Measurements from ENCODE around the gene PLCB1. TPM values are rescaled to one million over a fixed set of nuclear protein-coding genes. Genes with fewer than 3 reads are reported as not detected.
A peak's percentile ranks its signal among the peaks of the same experiment; 100 is the strongest.

PLCB1 gene
- total RNA-seq, 4 donors from 2014 or later: 7.2 to 28.1 (median 9.6) TPM

GRCh38 chr20:8299921-8300320 is 167.9 kb downstream of the PLCB1 start:
- H3K4me3 ChIP-seq: no peak overlapping the region
- H3K4me1 ChIP-seq: no peaks in the 10 kb centered on the region
- H3K9me3 ChIP-seq: no peaks in the 10 kb centered on the region
- TF ChIP-seq POLR2A (IDR thresholded peaks at IDR 0.05): no peak
- TF ChIP-seq, protein P1, sequence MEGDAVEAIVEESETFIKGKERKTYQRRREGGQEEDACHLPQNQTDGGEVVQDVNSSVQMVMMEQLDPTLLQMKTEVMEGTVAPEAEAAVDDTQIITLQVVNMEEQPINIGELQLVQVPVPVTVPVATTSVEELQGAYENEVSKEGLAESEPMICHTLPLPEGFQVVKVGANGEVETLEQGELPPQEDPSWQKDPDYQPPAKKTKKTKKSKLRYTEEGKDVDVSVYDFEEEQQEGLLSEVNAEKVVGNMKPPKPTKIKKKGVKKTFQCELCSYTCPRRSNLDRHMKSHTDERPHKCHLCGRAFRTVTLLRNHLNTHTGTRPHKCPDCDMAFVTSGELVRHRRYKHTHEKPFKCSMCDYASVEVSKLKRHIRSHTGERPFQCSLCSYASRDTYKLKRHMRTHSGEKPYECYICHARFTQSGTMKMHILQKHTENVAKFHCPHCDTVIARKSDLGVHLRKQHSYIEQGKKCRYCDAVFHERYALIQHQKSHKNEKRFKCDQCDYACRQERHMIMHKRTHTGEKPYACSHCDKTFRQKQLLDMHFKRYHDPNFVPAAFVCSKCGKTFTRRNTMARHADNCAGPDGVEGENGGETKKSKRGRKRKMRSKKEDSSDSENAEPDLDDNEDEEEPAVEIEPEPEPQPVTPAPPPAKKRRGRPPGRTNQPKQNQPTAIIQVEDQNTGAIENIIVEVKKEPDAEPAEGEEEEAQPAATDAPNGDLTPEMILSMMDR (IDR thresholded peaks at IDR 0.05): no peak
- no peak overlapping the region for H3K27ac ChIP-seq
- no peaks in the 10 kb centered on the region for H3K36me3 ChIP-seq
- H3K27me3 ChIP-seq: no peaks in the 10 kb centered on the region
- DNase-seq: no peak

- H3K27ac ChIP-seq: no peak overlapping the region
- H3K4me1 ChIP-seq: no peaks in the 10 kb centered on the region
- no peaks in the 10 kb centered on the region for H3K36me3 ChIP-seq
- TF ChIP-seq, protein P1 (IDR thresholded peaks at IDR 0.05): no peak
- TF ChIP-seq POLR2A (IDR thresholded peaks at IDR 0.05): no peak
- no peaks in the 10 kb centered on the region for H3K27me3 ChIP-seq
- H3K4me3 ChIP-seq: no peak overlapping the region
- H3K9me3 ChIP-seq: no peaks in the 10 kb centered on the region
- no peak for DNase-seq
Observed at GRCh38 chr20:8301655-8302054, 169.6 kb downstream of the PLCB1 start.

DNA sequence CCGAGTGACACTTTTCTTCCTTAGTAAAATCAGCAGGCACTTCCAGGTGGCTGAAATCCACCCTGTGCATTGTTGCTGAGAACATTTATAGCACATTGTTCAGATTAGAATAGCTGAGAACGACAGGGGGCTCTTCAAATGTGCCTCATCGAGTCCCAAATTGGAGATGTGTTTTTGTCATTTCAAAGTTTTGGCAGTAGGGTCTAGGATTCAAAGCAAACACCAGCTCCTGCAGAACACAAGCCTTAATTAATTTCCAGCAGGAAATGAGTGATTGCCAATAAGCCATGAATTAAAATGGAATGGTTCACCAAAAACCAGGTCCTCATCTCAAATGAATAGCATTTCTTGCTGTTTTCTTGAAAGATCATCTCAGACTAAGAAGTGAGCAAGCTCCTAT is 171.6 kb downstream of the PLCB1 start:
- Histone ChIP-seq H3K9me3 (no peaks in the 10 kb centered on the region), H3K27ac (no peak overlapping the region), H3K27me3 (no peaks in the 10 kb centered on the region), H3K4me3 (no peak overlapping the region), H3K36me3 (no peaks in the 10 kb centered on the region), H3K4me1 (no peaks in the 10 kb centered on the region)
- TF ChIP-seq POLR2A (IDR thresholded peaks at IDR 0.05): no peak
- TF ChIP-seq, protein P1 (IDR thresholded peaks at IDR 0.05): no peak
- DNase-seq: no peak

DNA sequence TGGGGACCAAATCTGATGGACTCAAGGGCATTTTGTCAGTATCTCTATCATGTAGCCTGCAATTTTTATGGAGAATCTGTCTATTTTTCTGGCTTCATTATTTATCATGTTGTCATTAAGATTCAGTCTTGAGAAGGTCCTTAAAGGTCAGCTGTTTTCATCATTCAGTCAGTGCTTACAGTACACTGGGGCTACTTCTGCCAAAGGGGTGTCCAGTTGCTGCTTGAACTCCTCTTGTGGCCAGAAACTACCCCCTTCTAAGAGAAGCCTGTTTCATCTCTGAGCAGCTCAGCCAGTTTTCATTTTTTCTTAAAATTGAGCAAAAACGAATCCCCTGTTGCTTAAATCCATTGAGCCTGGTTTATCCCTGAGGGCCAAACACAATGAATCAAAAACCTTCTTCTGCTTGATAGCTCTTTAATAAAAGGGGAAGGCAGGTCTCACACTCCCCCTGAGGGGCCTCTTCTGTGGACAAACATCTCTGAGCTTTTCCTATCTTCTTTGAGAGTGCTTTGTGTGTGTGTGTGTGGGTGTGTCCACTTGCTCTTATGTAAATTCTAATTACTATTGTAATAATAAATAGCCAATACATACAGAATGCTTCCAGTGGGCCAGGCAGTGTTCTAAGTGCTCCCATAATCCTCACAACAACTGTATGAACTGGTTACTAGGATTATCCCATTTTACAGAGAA is 172.2 kb downstream of the PLCB1 start:
- no peak overlapping the region for H3K4me3 ChIP-seq

DNA sequence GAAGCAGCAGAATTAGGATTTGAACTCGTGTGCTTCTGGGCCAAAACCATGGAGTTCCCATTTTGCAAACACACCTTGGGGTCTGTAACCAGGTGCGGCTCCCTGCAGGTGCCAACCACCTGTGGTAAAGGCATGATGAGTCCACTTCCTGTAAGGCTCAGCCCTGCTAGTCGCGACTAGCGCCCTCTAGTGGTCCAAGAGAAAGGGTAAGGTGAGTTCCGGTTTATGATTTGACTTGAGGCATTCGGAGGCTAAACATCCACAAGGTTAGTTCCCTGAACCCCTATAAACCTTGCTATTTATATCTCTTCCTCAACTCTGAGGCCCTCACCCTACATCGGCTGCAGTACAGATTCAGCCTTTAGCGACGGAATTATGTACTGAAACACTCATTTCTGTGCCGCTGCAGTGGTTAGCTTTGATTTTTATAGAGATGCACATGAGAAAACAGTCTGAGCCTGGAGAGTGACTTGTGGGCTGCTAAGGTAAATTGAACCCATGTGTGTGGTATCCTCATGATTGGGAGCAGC is 173.4 kb downstream of the PLCB1 start:
- Histone ChIP-seq H3K4me3 (no peak overlapping the region), H3K27ac (no peak overlapping the region), H3K36me3 (no peaks in the 10 kb centered on the region), H3K9me3 (no peaks in the 10 kb centered on the region), H3K4me1 (no peaks in the 10 kb centered on the region), H3K27me3 (no peaks in the 10 kb centered on the region)
- peak; percentile 37 to 82 (median 48) for DNase-seq
- TF ChIP-seq POLR2A (IDR thresholded peaks at IDR 0.05): no peak
- TF ChIP-seq, protein P1 (IDR thresholded peaks at IDR 0.05): peak in 4 of 6 experiments; percentile 48 to 61 (median 50)

More for the DNA sequence above, 172.2 kb downstream of the PLCB1 start:
- TF ChIP-seq POLR2A (IDR thresholded peaks at IDR 0.05): no peak
- TF ChIP-seq, protein P1 (IDR thresholded peaks at IDR 0.05): no peak
- H3K36me3 ChIP-seq: no peaks in the 10 kb centered on the region
- no peaks in the 10 kb centered on the region for H3K9me3 ChIP-seq
- no peak overlapping the region for H3K27ac ChIP-seq
- no peaks in the 10 kb centered on the region for H3K4me1 ChIP-seq
- no peaks in the 10 kb centered on the region for H3K27me3 ChIP-seq
- no peak for DNase-seq

Data from Peyer's patch (tissue), 4 donors.